Thyroid gland (tissue), 4 donors: Measurements from ENCODE around the gene MYO16.

Experiments
- CTCF ChIP-seq, 6 experiments: fragments of 200-600 bp in 3 of 6; fragments of 450-650 bp in 3 of 6; sonication (generic) in 3 of 6; IDR thresholded peaks; one replicate each; pipeline ENCODE4 v1.5.1; 2016 to 2019; ENCODE audit warnings: antibody characterized with exemption in 6 of 6, mild to moderate bottlenecking in 2 of 6, inconsistent platforms in 1 of 6, moderate library complexity in 1 of 6
- POLR2A ChIP-seq, 2 donors: fragments of 450-650 bp; IDR thresholded peaks; one replicate each; pipeline ENCODE4 v1.6.1; 2017; ENCODE audit warnings: antibody characterized with exemption in 2 of 2, mild to moderate bottlenecking in 2 of 2, moderate library complexity in 1 of 2

DNA sequence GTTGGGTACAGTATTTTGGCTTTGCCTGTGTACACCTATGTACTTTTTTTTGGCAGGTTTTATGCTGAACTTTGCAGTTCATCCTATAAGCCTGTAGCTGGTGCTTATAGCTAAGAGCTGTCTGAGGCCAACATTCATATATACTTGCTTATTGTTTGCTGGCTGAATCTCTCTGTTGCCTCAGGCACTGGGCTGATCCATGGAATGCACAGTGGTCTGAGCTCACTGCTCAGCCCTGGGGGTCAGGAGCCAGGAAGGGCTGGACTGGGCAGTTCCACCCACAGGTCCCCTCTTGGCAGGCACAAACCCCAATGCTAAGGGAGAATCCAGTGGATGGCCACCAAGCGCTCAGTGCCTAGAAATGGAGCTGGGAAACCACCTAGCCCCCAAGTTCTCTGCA, 308.7 kb downstream of the MYO16 start:
- no peak for TF ChIP-seq CTCF (IDR thresholded peaks at IDR 0.05)
- TF ChIP-seq POLR2A (IDR thresholded peaks at IDR 0.05) = no peak
